Caki2 (cell line): ENCODE measurements around the gene ASH1L. TPM values are rescaled to one million over a fixed set of nuclear protein-coding genes. Genes with fewer than 3 reads are reported as not detected.
"Not testable (repeated sequence)": the region's sequence is repeated elsewhere in the genome, so short reads cannot be mapped to it uniquely, and the experiment has no call there.

Experiments used
- DNase-seq: peaks from one replicate; pipeline ENCODE4 v3.0.0-alpha.2; 2015; ENCODE audit warnings: low read depth
- in situ Hi-C: cut with HindIII; loops from 2 replicates; pipeline ENCODE4 v1.10.0; 2016; ENCODE audit warnings: low sequenced_read_pairs, low pct_unique_long_range_greater_than_20kb, mixed read lengths
- total RNA-seq: library from RNA; depleted of rRNA; stranded (reverse); fragments of >200 nt; shearing (Covaris generic); gene quantifications from 2 replicates; pipeline ENCODE4 v1.2.3, GENCODE V29; 2014; ENCODE audit warnings: low replicate concordance

Gene ASH1L
- total RNA-seq, 1 experiment from 2014 or later: 9.7 TPM

GRCh38 chr1:155396874-155397476, 165.6 kb downstream of the ASH1L start:
- in situ Hi-C loops: no loop called here
- DNase-seq: peak; percentile 27

GRCh38 chr1:155392898-155393411, 169.6 kb downstream of the ASH1L start:
- in situ Hi-C loops: no loop called here
- no peak for DNase-seq

- in situ Hi-C loops: no loop called here
Measured at GRCh38 chr1:155389826-155390225, 172.8 kb downstream of the ASH1L start.

GRCh38 chr1:155385836-155386235, 176.8 kb downstream of the ASH1L start:
- in situ Hi-C loops, DNase-seq: not testable (repeated sequence)

More at GRCh38 chr1:155389826-155390225, 172.8 kb downstream of the ASH1L start:
- DNase-seq: peak; percentile 31

GRCh38 chr1:155383406-155383805, 179.2 kb downstream of the ASH1L start:
- in situ Hi-C loops: no loop called here
- DNase-seq: no peak

GRCh38 chr1:155379631-155380090, 182.9 kb downstream of the ASH1L start:
- peak; percentile 47 for DNase-seq
- in situ Hi-C loops: no loop called here

GRCh38 chr1:155379180-155379579, 183.4 kb downstream of the ASH1L start:
- in situ Hi-C loops: no loop called here
- no peak for DNase-seq

- no peak for DNase-seq
- in situ Hi-C loops: no loop called here
Measured at GRCh38 chr1:155360051-155360450, 202.6 kb downstream of the ASH1L start.

GRCh38 chr1:155352631-155353030, 210.0 kb downstream of the ASH1L start:
- in situ Hi-C loops: no loop called here
- DNase-seq: no peak

GRCh38 chr1:155342842-155343241, 219.8 kb downstream of the ASH1L start:
- in situ Hi-C loops: no loop called here
- DNase-seq: no peak

GRCh38 chr1:155339515-155340097, 223.0 kb downstream of the ASH1L start:
- no peak for DNase-seq
- in situ Hi-C loops: no loop called here

GRCh38 chr1:155334962-155335361, 227.6 kb downstream of the ASH1L start:
- peak; percentile 20 for DNase-seq
- in situ Hi-C loops: no loop called here

GRCh38 chr1:155329980-155330598, 232.5 kb downstream of the ASH1L start:
- DNase-seq: no peak
- in situ Hi-C loops: no loop called here

GRCh38 chr1:155328856-155329255, 233.7 kb downstream of the ASH1L start:
- in situ Hi-C loops: not testable (repeated sequence)

GRCh38 chr1:155327981-155328380, 234.6 kb downstream of the ASH1L start:
- no peak for DNase-seq
- in situ Hi-C loops: no loop called here

More at GRCh38 chr1:155328856-155329255, 233.7 kb downstream of the ASH1L start:
- not testable (repeated sequence) for DNase-seq

- no peak for DNase-seq
- in situ Hi-C loops: no loop called here
Measured at GRCh38 chr1:155326631-155327037, 236.0 kb downstream of the ASH1L start.

GRCh38 chr1:155326020-155326526, 236.5 kb downstream of the ASH1L start:
- in situ Hi-C loops: no loop called here
- DNase-seq: no peak

GRCh38 chr1:155325603-155325893, 237.1 kb downstream of the ASH1L start:
- DNase-seq: no peak
- in situ Hi-C loops: no loop called here
